ENCODE data around the gene F5. TPM values are rescaled to one million over a fixed set of nuclear protein-coding genes. Genes with fewer than 3 reads are reported as not detected.

F5 gene
- total and polyA plus RNA-seq, 9 of the 15 experiments (the other 6 are each of a cell fraction or from before 2014, with no cell fraction given), result 0.03 to 0.13 TPM; not detected in 7

GRCh38 chr1:169586067-169586394 lies 250 bp downstream of the F5 start (continued):
- TF ChIP-seq CREB3 (tag; conservative IDR thresholded peaks at IDR 0.05; ENCODE audit: low read depth) (no peak), ZNF24 (IDR thresholded peaks at IDR 0.05) (no peak), ZSCAN32 (CRISPR knock-in tag; IDR thresholded peaks at IDR 0.05) (no peak), FOXJ3 (CRISPR knock-in tag; IDR thresholded peaks at IDR 0.05) (no peak), SRSF1 (IDR thresholded peaks at IDR 0.05; ENCODE audit: low read depth, low read length) (no peak), TFAM (CRISPR knock-in tag; conservative IDR thresholded peaks at IDR 0.05) (no peak), ZBTB8A (IDR thresholded peaks at IDR 0.05; ENCODE audit: partially characterized antibody) (no peak), PURB (CRISPR knock-in tag; IDR thresholded peaks at IDR 0.05; ENCODE audit: low read depth) (no peak), L3MBTL2 (IDR thresholded peaks at IDR 0.05) (no peak), SUPT5H (IDR thresholded peaks at IDR 0.05) (no peak), ZNF592 (IDR thresholded peaks at IDR 0.05) (no peak)
- TF ChIP-seq, protein P1, sequence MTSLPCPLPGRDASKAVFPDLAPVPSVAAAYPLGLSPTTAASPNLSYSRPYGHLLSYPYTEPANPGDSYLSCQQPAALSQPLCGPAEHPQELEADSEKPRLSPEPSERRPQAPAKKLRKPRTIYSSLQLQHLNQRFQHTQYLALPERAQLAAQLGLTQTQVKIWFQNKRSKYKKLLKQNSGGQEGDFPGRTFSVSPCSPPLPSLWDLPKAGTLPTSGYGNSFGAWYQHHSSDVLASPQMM (CRISPR knock-in tag; IDR thresholded peaks at IDR 0.05), result no peak
